Activated CD4-positive, alpha-beta T cell treated with anti-CD3 and anti-CD28 coated beads for 4 hours (primary cell): Measurements from ENCODE around the gene OR4E1.
"Not testable (repeated sequence)": the region's sequence is repeated elsewhere in the genome, so short reads cannot be mapped to it uniquely, and the experiment has no call there.

ENCODE experiments used
- DNase-seq, 2 donors: peaks; one replicate each; pipeline ENCODE4 v3.0.0-alpha.2; 2020

OR4E1 gene, protein sequence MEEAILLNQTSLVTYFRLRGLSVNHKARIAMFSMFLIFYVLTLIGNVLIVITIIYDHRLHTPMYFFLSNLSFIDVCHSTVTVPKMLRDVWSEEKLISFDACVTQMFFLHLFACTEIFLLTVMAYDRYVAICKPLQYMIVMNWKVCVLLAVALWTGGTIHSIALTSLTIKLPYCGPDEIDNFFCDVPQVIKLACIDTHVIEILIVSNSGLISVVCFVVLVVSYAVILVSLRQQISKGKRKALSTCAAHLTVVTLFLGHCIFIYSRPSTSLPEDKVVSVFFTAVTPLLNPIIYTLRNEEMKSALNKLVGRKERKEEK

DNA sequence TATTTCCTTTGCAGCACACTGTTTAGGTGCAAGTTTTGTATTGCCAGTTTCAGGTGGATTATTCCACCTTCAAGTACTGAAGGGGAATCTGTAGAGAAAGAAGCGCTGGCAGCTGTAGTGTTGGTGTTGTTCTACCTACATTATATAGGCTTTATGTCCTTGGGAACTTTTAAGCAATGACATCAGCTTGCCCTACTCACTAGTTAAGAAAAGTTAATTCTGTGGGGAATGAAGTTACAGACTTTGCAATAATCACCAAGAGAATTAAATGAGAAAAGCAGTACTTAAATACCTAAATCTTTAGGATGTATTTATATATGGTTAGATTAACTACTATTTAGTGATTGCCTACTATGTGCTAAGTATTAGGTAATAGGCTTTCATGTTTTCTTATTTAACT lies at the start of gene OR4E1:
TSS of gene OR4E1 (minus strand) at position 101 of the 400 bp plus-strand sequence. CDS start 2,883 bp downstream, outside the sequence.
- no peak for DNase-seq

DNA sequence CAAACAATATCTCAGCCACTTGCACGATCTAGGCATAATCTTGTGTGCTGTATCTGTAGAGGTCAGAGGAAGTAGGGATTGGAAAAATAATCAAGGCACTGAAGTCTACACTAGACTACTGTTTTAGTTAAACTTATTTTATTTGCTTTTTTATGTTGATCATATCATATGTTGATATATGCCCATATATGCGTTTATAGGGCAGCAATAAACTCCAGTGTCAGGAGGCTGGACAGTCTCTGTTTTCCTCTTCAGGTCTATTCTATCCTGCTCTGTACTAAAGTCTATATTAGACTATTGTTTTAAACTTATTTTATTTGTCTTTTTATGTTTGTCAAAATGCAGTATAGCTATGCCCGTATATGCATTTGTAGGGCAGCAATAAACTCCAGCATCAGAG lies 47.9 kb upstream of the OR4E1 start:
- DNase-seq: no peak

DNA sequence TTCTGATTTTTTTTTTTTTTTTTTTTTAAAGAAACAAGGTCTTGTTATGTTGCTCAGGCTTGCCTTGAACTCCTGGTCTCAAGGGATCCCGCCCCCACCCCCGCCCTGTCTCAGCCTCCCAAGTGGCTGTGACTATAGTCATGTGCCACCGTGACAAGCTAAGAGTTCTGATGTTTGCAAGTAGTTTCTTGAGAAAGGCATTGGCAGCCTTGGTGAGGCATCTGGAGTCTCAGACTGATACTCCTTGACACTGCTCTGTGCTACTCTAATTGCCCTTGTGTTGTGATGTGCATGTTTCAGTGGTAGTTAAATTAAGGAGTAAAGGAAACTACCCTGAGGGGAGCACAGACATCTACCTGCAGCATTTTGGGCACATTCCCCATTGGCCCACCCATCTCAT lies 46.2 kb upstream of the OR4E1 start:
- DNase-seq: no peak

DNA sequence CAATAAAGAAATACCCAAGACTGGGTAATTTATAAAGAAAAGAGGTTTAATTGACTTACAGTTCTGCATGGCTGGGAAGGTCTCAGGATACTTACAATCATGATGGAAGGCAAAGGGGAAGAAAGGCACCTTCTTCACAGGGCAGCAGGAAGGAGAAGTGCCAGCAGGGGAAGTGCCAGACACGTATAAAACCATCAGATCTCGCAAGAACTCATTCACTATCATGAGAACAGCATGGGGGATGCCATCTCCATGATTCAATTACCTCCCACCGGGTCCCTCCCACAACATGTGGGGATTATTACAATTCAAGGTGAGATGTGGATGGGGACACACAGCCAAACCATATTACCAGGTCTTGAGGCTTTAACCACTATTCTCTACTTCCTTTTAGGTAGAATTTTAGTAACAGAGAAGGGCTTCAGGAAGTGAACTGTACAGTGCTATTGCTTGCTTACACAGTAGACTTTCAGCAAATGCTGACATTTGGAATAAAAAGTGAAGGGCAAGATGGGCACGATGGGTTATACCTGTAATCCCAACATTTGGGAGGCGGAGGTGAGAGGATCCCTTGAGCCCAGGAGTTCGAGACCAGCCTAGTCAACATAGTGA lies 40.8 kb upstream of the OR4E1 start:
- no peak for DNase-seq

DNA sequence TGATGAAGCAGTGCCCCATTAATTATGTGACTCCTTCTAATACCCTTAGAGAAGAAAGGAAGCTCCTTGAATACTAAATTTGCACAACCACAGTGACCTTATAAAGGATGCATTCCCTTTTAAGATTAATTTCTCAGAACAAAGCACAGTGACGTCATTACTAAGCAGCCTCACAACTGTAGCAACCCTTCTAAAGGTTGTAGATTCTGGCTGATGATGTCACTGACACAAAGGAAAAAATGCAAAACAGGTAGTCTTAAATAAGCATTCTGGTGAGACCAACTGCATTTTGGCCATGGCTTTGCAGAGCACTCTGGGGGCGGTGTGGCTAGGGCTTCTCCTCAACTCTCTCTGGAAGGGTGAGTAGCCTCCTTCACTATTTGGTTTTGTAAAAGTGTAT lies 38.4 kb upstream of the OR4E1 start:
- DNase-seq: no peak

DNA sequence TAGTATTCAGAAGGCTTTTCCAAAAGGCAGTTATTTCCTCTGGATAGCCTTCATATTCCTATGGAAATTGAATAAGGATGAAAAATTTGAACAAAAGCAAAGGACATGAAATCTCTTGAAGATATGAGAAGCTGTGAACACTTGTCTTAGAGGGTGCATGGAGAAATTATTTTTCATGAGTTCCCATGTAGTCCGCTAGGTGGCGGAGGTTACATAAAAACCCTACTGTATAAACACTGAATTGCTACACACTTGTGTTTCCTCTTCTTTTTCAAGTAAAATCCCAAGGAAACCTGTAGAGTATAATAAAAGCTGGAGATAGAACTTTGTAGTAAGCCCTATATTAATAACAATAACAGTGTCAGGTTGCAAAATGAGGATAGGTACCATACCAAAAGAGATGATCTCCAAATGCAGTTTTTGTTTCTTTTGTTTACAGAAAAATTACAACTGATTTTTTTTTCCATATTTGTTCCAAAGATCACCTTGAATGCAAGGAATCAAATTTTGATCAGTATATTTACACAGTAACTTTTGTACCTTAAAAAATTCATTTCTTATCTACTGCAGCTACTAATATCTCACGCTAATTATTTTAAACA lies 37.8 kb upstream of the OR4E1 start:
- peak in 1 of 2 donors; percentile 22 for DNase-seq

DNA sequence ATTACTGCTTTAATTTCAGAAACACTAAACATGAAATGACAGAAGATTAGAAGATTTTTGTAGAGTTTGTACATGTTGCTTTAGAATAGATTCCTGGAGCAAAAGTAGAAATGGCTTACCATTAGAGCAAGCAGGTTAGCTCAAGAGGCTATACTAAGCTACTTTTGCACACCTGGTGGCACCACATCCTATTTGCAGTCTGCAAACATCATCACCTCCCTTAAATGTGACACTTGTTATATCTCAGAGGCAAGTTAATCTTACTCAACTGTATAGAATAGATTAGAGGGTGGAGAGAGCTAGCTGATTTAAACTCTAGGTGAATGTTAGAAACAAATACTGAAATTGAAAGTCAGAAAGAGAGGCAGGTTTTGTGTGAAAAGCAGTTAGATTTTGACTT lies 30.7 kb upstream of the OR4E1 start:
- DNase-seq: no peak

DNA sequence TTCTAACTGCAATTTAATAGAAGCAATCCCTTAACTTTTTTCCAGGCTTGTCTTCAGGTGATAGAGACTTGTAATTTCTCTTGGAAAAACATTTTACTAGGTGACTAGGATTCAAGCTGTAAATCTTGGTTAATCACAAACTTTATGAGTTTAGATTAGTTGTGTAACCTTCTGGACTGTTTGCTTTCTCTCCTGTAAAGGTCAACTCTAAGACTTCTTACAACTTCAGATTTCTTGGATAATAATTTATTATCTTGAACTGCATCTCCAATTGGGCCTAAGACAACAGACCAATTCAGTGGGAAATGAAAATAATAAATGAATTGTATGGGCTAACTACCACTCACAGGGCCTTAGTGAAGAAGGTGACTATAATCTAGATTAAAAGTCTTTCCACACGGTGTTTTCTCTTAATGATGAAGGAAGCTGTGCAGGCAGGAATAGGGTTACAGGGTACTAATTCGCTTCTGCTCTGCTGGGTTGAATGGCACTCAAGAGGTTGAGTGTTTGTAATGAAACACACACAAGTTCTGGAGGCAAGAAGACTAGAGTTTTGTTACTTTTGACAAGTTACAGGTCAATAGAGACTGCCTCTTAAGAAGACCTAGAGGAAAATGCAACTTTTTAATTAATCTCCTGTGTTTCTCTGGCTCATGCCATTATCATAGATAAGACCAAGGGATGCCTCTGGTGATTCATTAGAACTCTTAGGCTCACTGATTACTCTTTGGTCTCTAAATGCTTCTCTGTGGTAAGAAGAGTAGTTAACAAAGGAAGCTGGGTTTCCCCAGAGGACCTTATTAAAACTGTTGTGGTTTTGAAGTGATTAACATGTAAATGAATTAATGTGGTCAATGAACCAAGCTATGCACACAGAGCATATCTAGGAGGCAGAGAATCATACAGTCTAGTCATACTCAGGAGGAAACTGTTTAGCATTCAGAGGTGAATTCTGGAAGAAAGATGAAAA lies 30.0 kb upstream of the OR4E1 start:
- DNase-seq: no peak

DNA sequence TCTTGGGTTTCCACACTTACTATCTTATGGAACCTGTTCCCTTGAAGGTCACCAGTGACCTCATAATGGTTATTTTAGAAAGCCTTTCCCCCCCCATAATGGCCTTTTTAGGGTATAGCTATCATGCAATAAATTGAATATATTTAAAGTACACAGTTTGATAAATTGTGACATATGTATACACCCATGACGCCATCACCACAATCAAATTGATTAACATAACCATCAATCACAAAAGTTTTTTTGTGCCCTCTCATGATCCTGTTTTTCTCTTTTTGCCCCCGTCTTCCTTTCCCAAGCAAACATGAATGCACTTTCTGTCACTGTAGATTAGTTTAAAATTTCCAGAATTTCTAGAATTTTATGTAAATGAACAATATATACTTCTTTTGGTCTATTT lies 28.7 kb upstream of the OR4E1 start:
- DNase-seq: no peak

DNA sequence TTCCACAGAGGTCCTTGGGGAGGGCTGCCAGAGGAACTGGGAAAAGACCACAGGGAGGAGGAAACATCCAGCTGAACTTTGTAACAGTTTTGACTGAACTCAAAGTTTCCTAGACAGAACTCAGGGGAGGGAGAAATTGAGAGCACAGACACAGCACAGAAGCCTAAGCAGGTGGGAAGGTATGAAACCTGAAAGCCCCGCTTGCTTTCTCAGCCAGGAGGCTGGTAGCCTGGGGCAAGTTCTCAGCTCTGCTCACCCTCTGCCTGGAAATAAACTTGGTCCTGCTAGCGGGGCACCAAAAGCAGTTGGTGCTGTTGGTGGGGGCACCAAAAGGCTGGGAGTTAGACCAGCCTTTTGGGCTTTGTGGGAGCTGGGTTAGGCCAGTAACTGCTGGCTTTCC lies 25.9 kb upstream of the OR4E1 start:
- no peak for DNase-seq

DNA sequence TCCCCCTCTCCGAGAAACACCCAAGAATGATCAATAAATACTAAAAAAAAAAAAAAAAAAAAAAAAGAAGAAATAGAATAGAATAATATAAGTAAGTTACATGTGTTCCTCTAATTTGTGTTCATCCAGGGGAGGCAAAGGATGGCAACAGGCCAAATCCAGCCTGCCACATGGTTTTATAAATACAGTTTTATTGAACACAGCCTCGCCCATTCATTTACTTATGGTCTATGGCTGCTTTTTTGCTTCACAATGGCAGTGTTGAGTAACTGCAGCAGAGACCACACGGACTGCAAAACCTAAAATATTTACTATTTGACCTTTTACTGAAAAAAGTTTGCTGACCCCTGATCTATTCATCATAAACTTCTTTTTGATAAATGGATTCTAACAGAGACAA lies 24.9 kb upstream of the OR4E1 start:
- not testable (repeated sequence) for DNase-seq

DNA sequence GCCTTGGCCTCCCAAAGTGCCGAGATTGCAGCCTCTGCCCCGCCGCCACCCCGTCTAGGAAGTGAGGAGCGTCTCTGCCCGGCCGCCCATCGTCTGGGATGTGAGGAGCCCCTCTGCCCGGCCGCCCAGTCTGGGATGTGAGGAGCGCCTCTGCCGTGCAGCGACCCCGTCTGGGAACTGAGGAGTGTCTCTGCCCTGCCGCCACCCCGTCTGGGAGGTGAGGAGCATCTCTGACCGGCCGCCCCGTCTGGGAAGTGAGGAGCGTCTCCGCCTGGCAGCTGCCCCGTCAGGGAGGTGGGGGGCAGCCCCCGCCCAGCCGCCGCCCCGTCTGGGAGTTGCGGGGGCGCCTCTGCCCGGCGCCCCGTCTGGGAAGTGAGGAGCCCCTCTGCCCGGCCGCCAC lies 24.0 kb upstream of the OR4E1 start:
- not testable (repeated sequence) for DNase-seq

DNA sequence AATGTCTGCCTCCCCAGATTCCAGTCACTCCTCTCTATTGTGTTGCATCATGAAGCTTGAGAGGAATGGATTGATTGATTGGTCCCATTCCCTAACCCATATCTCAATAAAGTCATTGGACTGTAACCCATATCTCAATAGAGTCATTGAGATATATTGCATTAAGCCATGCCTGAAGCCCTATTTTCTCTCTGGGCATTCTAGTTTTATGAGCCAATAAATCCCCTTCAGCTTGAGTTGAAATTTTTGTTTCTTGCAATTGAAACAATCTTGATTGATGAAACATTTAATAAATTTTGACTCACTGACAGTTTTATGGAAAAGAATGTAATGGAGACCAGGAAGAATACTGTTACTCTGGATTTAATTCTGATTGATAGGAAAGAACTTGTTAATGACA lies 20.8 kb upstream of the OR4E1 start:
- DNase-seq: no peak

DNA sequence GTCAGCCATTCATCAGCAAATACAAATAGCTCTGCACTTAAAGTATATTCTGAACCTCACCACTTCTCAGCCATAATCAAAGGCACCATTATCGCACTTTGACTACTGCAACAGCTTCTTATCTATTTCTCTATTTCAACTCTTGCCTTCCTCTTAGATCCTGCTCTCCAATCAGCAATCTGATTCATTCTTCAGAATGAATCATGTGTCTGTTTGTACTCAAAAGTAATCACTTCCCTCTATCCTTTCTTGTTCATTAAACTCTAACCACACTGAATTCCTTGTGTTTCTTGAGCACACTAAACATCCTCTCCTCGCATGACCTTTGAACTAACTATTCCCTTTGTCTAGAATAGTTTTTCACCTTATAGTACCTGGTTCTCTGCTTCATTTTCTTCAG lies 12.8 kb upstream of the OR4E1 start:
- DNase-seq: no peak

DNA sequence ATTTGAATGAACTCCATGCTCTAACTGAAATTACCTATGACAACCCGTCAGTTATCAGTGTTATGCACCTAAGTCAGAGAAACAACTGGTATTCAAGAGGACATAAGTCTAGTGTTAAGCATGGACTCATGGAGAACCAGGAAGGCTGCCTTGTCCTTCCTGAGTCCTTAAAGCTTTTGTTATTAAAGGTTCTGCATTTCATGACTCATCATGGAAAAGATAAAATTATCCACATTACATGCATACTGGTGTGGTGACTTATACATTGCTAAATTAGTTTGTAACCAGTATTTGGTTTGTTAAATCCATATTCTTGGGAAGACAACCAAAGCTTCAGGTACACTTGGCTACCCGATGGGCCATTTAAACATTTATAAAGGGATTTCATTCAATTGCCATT lies 6.5 kb upstream of the OR4E1 start:
- DNase-seq: no peak

DNA sequence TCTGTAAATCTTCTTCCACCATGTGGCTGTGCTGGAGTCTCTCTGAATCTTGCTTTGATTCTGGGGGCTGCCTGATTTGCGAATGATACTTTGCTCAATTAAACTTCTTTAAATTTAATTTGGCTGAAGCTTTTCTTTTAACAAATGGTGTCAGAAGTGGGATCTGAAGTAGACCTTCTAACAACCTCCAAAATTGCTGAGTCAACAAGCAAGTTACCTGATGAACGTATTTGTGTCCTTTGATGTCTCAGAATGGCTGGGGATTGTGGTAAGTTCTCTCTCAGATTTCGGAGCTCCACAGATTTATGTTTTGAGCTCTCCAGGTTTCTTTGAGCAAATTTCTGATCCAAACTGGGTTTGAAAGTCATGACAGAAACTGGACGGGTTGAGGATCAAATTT lies 1.9 kb upstream of the OR4E1 start:
- DNase-seq: no peak

DNA sequence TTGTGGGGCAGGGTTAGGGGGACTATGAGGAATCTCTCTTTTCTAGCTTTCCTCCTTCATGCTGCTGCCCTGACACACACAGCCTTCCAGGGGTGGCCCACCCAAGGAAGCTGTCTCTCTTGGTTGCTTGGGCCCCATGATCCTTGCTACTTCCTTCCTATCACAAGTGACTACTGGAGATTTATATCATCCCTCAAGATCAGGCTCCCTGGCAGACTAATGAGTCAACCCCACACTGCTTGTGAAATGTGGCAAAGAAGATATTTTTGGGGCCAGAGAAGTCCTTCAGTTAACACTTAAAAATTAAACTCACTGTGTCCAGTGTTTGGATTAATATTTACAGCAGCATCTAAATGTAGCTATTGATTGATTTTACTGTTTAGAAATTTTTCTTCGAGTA lies 1.5 kb downstream of the OR4E1 start:
- DNase-seq: no peak

DNA sequence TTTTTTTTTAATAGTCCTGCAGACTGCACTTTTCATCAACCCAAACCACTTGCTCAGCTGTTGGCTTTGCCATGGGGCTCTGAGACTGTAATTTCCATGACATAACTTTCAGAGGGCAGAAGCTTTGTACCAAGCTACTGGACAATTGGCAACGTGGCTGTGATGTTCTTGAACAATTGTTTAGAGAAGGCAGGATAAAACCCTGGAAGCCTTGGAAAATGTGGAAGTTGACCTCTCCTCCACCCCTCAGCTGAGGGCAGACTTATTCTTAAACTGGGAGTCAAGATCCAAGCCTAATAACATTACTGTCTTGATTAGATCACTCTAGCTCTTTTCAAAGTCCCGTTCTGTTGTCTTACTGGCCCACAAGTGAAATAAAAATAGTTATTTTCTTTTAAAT lies 2.2 kb downstream of the OR4E1 start:
- DNase-seq: no peak

DNA sequence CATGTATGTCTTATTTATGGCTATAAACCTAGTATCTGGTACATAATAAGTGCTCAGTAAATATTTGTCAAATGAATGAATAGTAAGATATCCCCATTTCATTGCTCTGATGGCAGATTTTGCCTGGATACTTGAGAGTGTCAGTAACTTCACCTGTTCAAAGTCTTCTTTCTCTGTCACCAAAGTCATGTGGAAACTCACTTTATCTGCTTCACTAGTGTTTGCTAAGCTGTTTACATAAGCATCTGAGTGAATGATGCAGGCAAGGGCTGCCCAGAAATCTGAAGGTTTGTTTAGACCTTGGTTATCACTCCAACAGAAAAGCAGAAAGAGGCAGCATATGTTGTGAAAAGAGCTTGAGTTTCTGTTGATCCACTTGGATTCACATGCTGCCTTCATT lies 4.3 kb downstream of the OR4E1 start:
- DNase-seq: no peak

DNA sequence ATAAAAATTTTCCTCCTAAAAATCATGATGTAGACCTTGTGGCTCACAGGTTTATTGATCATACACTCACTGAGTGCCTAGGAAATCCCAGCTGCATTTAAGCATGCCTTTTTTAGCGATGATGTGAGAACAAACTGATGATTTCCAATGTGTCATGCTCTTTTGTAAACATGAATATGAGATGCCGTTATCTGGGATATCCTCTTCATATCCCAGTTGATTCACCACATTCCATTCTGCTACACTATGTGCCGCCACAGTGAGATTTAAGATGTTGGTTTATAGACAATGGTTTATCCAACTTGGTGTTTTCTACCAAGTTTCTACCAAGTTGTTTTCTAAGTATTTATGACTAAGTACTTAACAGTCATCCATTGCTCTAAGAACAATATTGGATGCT lies 5.2 kb downstream of the OR4E1 start:
- DNase-seq: no peak

DNA sequence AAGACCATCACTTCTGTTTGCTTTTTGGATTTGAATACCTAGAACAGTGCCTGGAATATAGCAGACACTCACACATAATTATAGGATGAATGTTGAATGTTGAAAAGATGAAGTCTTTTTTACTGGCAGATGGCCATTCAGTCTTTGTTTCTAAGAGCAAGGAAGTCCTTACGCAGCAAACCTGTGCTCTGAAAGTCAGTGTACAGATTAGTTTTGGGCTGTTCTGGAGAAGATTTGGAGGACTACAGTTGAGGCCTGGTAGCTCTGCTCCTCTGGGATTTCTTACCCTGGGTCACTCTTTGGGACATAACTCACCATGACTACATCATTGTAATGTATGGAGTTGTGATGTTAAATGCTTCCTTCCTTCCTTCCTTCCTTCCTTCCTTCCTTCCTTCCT lies 16.6 kb downstream of the OR4E1 start:
- no peak for DNase-seq

DNA sequence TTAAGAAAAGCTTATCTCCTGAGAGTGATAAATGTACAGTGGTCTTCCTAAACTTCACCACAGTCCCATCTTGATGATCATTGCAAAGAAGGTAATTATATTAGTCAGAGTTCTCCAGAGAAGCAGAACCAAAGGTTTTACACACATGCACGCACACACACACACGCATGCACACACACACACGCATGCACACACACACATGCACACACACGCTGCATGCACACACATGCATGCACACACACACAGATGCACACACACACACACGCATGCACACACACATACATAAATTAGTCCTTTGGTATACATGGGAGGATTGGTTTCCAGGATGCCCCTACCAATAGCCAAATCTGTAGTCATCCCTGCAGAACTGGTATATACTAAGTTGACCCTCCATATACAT lies 19.4 kb downstream of the OR4E1 start:
- no peak for DNase-seq

DNA sequence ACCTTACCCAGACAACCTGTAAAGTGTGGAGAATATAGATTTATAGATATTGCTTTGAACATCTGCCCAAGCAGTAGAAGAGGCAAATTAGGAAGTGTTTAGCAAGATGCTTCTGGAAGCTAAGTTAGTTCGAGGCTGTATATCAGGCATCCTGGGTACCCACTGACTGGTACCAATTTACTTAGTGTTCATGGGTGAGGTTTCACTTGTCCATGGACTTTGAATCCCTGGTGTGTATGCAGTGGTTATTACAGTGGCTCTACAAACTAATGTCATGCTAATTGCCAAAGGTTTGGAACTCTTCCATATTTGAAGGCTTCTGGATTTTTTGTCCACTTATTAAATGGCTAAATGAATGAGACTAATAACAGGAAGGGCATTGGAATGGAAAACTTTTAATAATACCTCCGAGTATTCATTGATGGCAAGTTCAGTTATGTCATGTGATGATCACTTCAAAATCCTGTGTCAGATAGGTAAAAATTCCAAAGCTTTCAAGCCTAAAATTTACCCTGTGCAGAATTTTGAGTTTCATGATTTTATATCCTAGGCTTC lies 20.2 kb downstream of the OR4E1 start, which contains the start of gene OR4E2:
TSS of gene OR4E2 (plus strand) at position 505 of the 555 bp plus-strand sequence. CDS start 11,248 bp downstream, outside the sequence.
- DNase-seq: no peak
